Effector memory CD8-positive, alpha-beta T cell (primary cell): ENCODE data around the gene NKX2-3.

Experiments
- ATAC-seq: fragments of 150-1000 bp; cut with Tn5 transposase; replicated peaks from 2 replicates; pipeline ENCODE4 v1.10.0; 2021; ENCODE audit warnings: mild to moderate bottlenecking, moderate library complexity
- DNase-seq, 3 experiments: peaks; one replicate each; pipeline ENCODE4 v3.0.0; 2021
- H3K27ac Mint-ChIP-seq, 2 donors: one replicate each; pipeline ENCODE4 v1.8.0; 2022; ENCODE audit warnings: mild to moderate bottlenecking in 2 of 2, mixed read lengths in 2 of 2, moderate library complexity in 2 of 2
- H3K27me3 Mint-ChIP-seq, 2 donors: one replicate each; pipeline ENCODE4 v1.8.0; 2022; ENCODE audit warnings: mixed read lengths in 2 of 2
- H3K36me3 Mint-ChIP-seq: one replicate; pipeline ENCODE4 v1.8.0; 2022; ENCODE audit warnings: mild to moderate bottlenecking, moderate library complexity, mixed read lengths; ENCODE audit not compliant: insufficient read depth
- H3K4me1 Mint-ChIP-seq, 2 donors: one replicate each; pipeline ENCODE4 v1.8.0; 2022; ENCODE audit warnings: low read depth in 2 of 2, mixed read lengths in 2 of 2
- H3K4me3 Mint-ChIP-seq, 2 donors: one replicate each; pipeline ENCODE4 v1.8.0; 2022; ENCODE audit warnings: mild to moderate bottlenecking in 2 of 2, mixed read lengths in 2 of 2, moderate library complexity in 2 of 2
- H3K9me3 Mint-ChIP-seq, 2 donors: one replicate each; pipeline ENCODE4 v1.8.0; 2022; ENCODE audit warnings: mixed read lengths in 2 of 2

The NKX2-3 gene

DNA sequence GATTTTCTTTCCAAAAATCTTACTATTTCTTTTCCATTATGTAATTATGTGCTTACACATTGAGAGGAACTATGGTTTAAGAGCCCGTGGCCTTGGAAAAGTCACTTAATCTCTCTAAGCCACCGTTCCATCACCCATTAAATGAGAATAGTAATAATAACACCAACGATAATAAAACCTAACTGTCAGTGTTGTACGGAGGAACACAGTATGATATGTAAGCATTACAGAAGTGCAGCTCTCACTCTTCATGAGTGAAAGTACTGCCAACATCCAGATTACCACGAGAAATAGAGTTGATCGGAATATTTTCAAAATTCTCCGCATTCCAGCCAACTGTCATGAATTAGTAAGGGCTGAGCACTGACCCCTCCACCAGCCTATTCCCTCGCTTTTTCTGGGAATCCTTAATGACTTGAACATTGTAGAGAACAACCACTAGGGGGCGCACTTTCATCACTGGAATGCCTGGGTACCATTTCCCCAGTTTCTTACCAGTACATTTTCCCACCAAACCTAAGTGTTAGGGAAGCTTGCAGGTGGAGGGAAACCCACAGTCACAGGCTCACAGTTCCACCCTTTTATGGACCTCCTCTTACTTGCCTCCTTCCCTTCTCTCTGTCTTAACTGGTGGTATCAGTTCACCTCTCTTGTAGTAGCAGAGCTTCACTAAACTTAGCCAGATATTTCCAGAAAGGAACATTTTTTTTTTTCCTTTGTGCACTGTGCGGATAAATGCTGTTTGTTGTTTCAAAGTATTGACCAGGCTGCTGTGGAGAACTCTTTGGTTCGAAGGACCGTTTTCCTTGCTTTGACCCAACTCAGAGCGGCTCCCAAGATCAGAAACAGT is 27.8 kb downstream of the NKX2-3 start:
- Mint-ChIP-seq H3K27me3 (peaks cover 4 to 35% of the 10 kb centered on the region in 2 donors), H3K9me3 (no peaks in the 10 kb centered on the region), H3K27ac (no peak overlapping the region), H3K4me1 (peaks cover 4 to 5% of the 10 kb centered on the region in 2 donors), H3K36me3 (no peaks in the 10 kb centered on the region), H3K4me3 (no peak overlapping the region)
- DNase-seq (peak; percentile 18 to 34 (median 32)), ATAC-seq (no peak)

DNA sequence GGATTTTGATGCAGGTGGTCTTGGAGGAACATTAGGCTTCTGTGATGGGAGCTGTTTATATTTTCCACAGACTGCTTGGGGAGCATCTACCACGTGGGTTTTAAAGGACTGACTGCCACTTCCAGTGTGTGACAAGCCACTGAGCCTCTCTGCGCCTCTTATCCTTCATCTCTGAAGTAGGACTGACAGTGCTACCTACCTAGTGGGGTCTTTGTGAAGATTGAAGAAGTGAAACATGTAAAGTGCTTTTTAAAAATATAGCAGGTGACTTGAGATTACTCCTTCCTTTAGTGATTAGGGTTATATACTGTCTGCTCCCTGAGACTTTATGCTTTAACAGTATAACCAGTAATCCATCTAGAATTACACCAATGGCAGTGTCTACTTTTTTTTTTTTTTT is 29.9 kb downstream of the NKX2-3 start:
- ATAC-seq (no peak), DNase-seq (no peak)
- no peaks in the 10 kb centered on the region for H3K36me3 Mint-ChIP-seq
- no peaks in the 10 kb centered on the region for H3K9me3 Mint-ChIP-seq
- no peaks in the 10 kb centered on the region for H3K4me1 Mint-ChIP-seq
- H3K27me3 Mint-ChIP-seq = peaks cover 18 to 35% of the 10 kb centered on the region in 2 donors
- no peak overlapping the region for H3K27ac Mint-ChIP-seq
- H3K4me3 Mint-ChIP-seq = no peak overlapping the region

DNA sequence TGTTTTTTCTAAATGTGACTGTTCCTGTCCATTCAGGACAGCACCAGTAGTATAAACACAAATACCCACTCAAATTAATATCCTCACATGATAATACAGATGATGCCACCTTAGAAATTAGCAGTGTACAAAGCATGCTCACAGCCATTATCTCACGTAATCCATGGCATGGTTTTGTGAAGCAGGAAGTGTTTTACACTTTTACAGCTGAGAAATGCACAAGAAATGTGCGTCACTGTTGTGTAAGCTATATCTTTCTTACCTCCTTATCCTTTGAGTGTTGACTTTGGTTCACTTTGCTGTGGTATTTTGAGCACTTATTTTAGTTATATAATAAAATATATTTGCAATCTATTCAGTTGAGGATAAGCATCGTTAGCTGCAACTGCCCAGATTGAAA is 31.6 kb downstream of the NKX2-3 start:
- no peak overlapping the region for H3K27ac Mint-ChIP-seq
- no peak overlapping the region for H3K4me3 Mint-ChIP-seq
- ATAC-seq = no peak

DNA sequence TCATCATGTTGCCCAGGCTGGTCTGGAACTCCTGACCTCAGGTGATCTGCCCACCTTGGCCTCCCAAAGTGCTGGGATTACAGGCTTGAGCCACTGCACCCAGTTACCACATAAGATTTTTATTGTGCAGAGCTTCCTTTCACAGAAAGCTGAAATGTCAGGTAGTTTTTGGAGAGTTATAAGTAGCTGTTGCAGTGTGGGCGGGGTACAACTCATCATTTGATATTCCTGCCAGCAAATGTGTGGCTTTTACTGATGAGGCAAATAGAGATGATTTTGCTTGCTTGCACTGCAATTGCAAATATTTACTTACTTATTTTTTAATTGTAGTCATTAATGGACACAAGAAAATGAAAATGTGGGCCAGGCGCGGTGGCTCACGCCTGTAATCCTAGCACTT is 32.4 kb downstream of the NKX2-3 start:
- no peak for ATAC-seq
- H3K4me3 Mint-ChIP-seq = no peak overlapping the region
- no peak overlapping the region for H3K27ac Mint-ChIP-seq
- no peaks in the 10 kb centered on the region for H3K36me3 Mint-ChIP-seq
- no peak for DNase-seq
- no peaks in the 10 kb centered on the region for H3K4me1 Mint-ChIP-seq
- H3K27me3 Mint-ChIP-seq = peaks cover 36 to 40% of the 10 kb centered on the region in 2 donors
- no peaks in the 10 kb centered on the region for H3K9me3 Mint-ChIP-seq

More for the DNA sequence above, 31.6 kb downstream of the NKX2-3 start:
- H3K4me1 Mint-ChIP-seq = no peaks in the 10 kb centered on the region
- no peaks in the 10 kb centered on the region for H3K9me3 Mint-ChIP-seq
- no peak for DNase-seq
- peaks cover 32 to 39% of the 10 kb centered on the region in 2 donors for H3K27me3 Mint-ChIP-seq
- no peaks in the 10 kb centered on the region for H3K36me3 Mint-ChIP-seq

DNA sequence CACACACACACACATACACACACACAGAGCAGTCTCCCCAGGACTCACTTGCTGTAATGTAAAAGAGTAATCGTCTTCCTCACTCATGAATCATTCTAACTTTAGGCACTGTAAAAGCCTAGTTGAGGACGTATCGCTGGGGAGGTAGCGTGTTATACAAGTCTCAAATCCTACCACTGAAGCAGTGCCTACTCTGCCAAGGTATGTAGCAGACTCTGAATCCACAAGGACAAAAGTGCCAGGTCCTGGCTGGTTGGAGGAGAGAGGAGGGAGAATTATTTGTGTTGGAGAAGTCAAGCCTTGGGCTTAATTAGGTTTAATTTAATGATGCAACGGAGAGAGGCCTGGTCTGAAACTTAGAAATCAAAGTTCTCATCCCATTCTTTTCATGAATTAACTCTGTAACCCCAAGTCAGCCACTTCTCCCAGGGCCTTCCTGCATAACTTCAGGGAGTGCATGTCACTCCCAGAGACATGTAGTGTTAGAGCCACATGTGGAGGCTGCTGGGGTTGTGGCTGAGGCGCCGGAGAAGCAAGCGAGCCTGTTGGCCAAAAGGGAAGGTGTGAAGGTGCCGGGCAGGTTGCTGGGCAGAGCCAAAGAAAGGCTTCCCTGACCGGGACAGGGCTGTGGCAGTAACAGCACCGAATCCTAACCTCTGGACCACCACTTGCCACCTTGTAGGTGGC is 36.7 kb downstream of the NKX2-3 start:
- Mint-ChIP-seq H3K9me3 (no peaks in the 10 kb centered on the region), H3K27me3 (peaks cover 47 to 54% of the 10 kb centered on the region in 2 donors), H3K4me1 (no peaks in the 10 kb centered on the region), H3K27ac (no peak overlapping the region), H3K36me3 (peaks cover 3% of the 10 kb centered on the region), H3K4me3 (no peak overlapping the region)
- ATAC-seq (no peak), DNase-seq (no peak)

DNA sequence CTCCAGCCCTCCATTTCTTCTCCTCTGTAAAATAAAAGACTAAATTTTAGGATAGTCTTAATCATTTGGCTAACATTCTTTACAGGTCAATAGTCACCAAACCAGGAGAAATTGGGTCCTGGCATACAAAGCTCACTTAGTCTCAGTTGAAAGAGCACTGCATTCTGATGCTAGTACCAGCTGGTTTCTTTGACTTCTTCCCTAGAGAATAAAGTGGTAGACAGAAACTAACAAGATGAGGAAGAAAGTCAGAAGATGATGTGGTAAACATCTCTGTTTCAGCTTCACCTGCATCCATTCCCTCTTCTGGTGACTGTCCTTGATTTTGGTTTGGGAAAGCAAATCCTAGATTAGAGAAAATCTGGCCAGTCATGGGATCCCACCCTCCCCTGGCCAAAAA is 37.2 kb downstream of the NKX2-3 start:
- Mint-ChIP-seq H3K4me1 (no peaks in the 10 kb centered on the region), H3K27ac (no peak overlapping the region), H3K36me3 (peaks cover 3% of the 10 kb centered on the region), H3K27me3 (peaks cover 47 to 54% of the 10 kb centered on the region in 2 donors), H3K9me3 (no peaks in the 10 kb centered on the region), H3K4me3 (no peak overlapping the region)
- ATAC-seq = no peak
- no peak for DNase-seq

DNA sequence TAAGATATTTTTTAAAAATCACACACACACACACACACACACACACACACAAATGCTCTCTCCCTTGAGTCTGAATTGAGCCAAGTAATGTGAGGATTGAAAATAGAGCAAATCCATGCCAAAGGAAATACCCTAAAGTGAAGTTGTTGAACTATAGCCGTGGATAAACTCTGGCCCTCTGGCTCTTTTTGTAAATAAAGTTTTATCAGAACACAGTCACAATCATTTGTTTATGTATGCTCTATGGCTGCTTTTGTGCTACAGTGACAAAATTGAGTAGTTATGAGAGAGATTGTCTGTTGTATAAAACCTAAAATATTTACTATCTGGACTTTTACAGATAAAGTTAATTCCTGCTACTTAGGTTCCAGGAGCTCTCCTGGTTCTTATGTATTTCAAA is 39.1 kb downstream of the NKX2-3 start:
- no peak for ATAC-seq
- peaks cover 37 to 54% of the 10 kb centered on the region in 2 donors for H3K27me3 Mint-ChIP-seq

DNA sequence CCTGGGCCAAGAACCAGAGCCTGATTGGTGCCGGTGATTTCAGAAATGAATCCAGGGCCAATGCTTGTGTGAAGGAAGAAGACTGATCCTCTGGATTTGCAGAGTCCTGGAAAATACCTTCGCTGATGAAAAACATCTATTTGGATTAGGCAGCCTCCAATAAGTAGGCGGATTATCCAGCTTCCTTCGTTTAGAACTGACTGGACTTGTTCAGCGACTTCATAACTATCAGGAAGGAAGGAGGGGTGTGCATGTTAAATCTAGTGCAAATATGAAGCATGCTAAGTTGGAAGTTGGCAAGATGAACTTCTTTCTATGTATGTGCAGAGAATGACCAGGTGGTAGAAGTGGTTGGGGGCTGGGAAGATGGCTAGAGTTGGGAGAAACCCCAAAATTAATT is 41.0 kb downstream of the NKX2-3 start:
- H3K9me3 Mint-ChIP-seq = no peaks in the 10 kb centered on the region
- peaks cover 30 to 64% of the 10 kb centered on the region in 2 donors for H3K27me3 Mint-ChIP-seq

More for the DNA sequence above, 39.1 kb downstream of the NKX2-3 start:
- no peak for DNase-seq
- H3K27ac Mint-ChIP-seq = no peak overlapping the region
- no peak overlapping the region for H3K4me3 Mint-ChIP-seq
- H3K36me3 Mint-ChIP-seq = peaks cover 3% of the 10 kb centered on the region
- no peaks in the 10 kb centered on the region for H3K4me1 Mint-ChIP-seq
- no peaks in the 10 kb centered on the region for H3K9me3 Mint-ChIP-seq

DNA sequence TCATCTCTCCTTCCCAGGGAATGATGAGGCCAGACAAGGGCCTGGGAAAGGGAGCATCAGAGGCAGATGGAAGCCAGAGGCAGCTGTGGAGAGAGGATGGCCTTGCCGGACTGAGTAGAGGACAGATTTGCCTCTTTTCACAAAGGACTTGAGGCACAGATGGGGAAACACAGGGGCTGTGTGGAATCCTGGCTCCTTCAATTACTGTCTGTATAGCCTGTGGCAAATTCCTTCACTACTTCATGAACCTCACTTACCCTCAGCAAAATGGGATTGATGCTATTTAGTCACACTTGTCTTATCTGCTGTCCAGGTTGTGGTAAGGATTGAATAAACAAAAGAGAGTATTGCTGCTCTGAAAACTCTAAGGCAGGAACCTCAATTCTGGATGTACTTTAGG is 47.2 kb downstream of the NKX2-3 start:
- Mint-ChIP-seq H3K9me3 (no peaks in the 10 kb centered on the region), H3K4me1 (no peaks in the 10 kb centered on the region), H3K4me3 (no peak overlapping the region), H3K27ac (no peak overlapping the region), H3K36me3 (peaks cover 4% of the 10 kb centered on the region), H3K27me3 (peaks cover 10 to 53% of the 10 kb centered on the region in 2 donors)
- DNase-seq (no peak), ATAC-seq (no peak)

More for the DNA sequence above, 41.0 kb downstream of the NKX2-3 start:
- Mint-ChIP-seq H3K27ac (no peak overlapping the region), H3K4me3 (no peak overlapping the region), H3K36me3 (peaks cover 3% of the 10 kb centered on the region), H3K4me1 (no peaks in the 10 kb centered on the region)
- no peak for ATAC-seq
- DNase-seq = no peak

DNA sequence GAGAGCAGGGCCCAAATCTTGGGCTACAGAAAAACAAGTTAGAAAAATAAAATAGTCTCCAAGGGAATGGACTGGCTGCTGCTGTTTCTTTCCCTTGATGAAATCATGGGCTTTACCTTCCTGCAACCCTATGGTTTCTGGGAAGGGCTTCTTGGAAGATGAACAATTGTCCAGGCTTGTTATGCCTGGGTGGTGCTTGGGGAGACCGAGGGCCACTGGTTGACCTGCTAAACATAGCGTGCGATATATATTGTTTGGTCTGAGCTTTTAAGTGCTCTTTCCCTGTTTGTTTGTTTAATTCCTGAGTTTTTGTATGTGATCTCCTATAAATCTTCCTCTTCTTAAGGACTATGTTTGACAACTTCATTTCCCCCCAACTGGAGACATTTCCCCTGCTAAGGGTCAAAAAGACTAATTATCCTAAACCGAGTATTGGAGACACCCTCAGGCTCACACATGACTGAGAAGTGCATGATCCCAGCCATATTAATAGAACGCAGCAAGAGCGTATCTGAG is 49.6 kb downstream of the NKX2-3 start:
- Mint-ChIP-seq H3K4me3 (no peak overlapping the region), H3K36me3 (peaks cover 4% of the 10 kb centered on the region), H3K9me3 (no peaks in the 10 kb centered on the region), H3K4me1 (no peaks in the 10 kb centered on the region), H3K27me3 (peaks cover 24 to 50% of the 10 kb centered on the region in 2 donors), H3K27ac (no peak overlapping the region)
- no peak for ATAC-seq
- DNase-seq = no peak

DNA sequence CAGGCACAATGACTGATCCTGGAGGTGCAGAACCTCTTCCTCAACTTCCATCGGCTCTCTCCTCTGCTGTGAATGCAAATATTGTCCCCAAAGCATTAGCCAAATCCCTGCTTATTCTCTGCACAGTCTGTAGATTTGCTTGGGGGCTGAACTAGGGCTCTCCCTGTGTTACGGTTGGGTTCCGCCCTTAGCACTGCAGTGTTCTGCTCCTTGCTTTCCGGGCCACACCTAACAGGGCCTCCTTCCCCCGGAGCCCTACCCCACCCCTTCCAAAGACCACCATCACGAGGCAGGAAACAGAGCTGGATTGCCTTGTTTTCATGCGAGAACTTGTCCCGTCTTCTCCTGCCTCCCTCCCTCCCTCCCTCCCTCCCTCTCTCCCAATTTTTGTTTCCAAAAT is 50.9 kb downstream of the NKX2-3 start:
- H3K9me3 Mint-ChIP-seq = no peaks in the 10 kb centered on the region
- no peak overlapping the region for H3K27ac Mint-ChIP-seq
- no peak for ATAC-seq
- H3K27me3 Mint-ChIP-seq = peaks cover 30 to 49% of the 10 kb centered on the region in 2 donors
- DNase-seq = no peak
- no peak overlapping the region for H3K4me3 Mint-ChIP-seq
- no peaks in the 10 kb centered on the region for H3K4me1 Mint-ChIP-seq
- H3K36me3 Mint-ChIP-seq = peaks cover 4% of the 10 kb centered on the region
